Measurements from ENCODE around the gene GAS2L2. TPM values are rescaled to one million over a fixed set of nuclear protein-coding genes. Genes with fewer than 3 reads are reported as not detected.

GAS2L2 gene
- not detected in 2 replicates for total RNA-seq (2014; rRNA removed; shearing (Covaris generic))

- DNase-seq (ENCODE audit: low read depth): no peak
Measured at GRCh38 chr17:35752945-35753764, at the start of gene GAS2L2. Gene GAS2L2 (minus strand): TSS chr17:35753239. CDS start chr17:35752850, 389 bp downstream.

- peak; percentile 64 for DNase-seq (ENCODE audit: low read depth)
Measured at GRCh38 chr17:35801583-35802224, 48.7 kb upstream of the GAS2L2 start.

- peak; percentile 88 for DNase-seq (ENCODE audit: low read depth)
Measured at GRCh38 chr17:35799942-35800341, 46.9 kb upstream of the GAS2L2 start.

- DNase-seq (ENCODE audit: low read depth): no peak
Measured at GRCh38 chr17:35797918-35798317, 44.9 kb upstream of the GAS2L2 start.

GRCh38 chr17:35797370-35797769 lies 44.3 kb upstream of the GAS2L2 start:
- DNase-seq (ENCODE audit: low read depth): no peak

- no peak for DNase-seq (ENCODE audit: low read depth)
Measured at GRCh38 chr17:35796942-35797341, 43.9 kb upstream of the GAS2L2 start.

- no peak for DNase-seq (ENCODE audit: low read depth)
Measured at GRCh38 chr17:35795871-35796265, 42.8 kb upstream of the GAS2L2 start.

- DNase-seq (ENCODE audit: low read depth): peak; percentile 37
Measured at GRCh38 chr17:35795007-35795870, 42.2 kb upstream of the GAS2L2 start, which contains the start of gene MMP28. Gene MMP28 (minus strand): TSS chr17:35795641. CDS start chr17:35795377, 264 bp downstream.

GRCh38 chr17:35793257-35793656 lies 40.2 kb upstream of the GAS2L2 start:
- DNase-seq (ENCODE audit: low read depth): no peak

- no peak for DNase-seq (ENCODE audit: low read depth)
Measured at GRCh38 chr17:35791681-35792350, 38.8 kb upstream of the GAS2L2 start.

GRCh38 chr17:35790841-35791240 lies 37.8 kb upstream of the GAS2L2 start:
- peak; percentile 65 for DNase-seq (ENCODE audit: low read depth)

- peak; percentile 90 for DNase-seq (ENCODE audit: low read depth)
Measured at GRCh38 chr17:35788477-35789368, 35.7 kb upstream of the GAS2L2 start.

- DNase-seq (ENCODE audit: low read depth): peak; percentile 67
Measured at GRCh38 chr17:35786941-35787432, 33.9 kb upstream of the GAS2L2 start.

GRCh38 chr17:35784895-35785294 lies 31.9 kb upstream of the GAS2L2 start:
- peak; percentile 51 for DNase-seq (ENCODE audit: low read depth)

- no peak for DNase-seq (ENCODE audit: low read depth)
Measured at GRCh38 chr17:35780950-35781349, 27.9 kb upstream of the GAS2L2 start.

GRCh38 chr17:35778641-35779196 lies 25.7 kb upstream of the GAS2L2 start:
- no peak for DNase-seq (ENCODE audit: low read depth)

GRCh38 chr17:35775583-35775982 lies 22.5 kb upstream of the GAS2L2 start:
- no peak for DNase-seq (ENCODE audit: low read depth)

GRCh38 chr17:35775039-35775438 lies 22.0 kb upstream of the GAS2L2 start:
- DNase-seq (ENCODE audit: low read depth): no peak

GRCh38 chr17:35774499-35774898 lies 21.5 kb upstream of the GAS2L2 start:
- DNase-seq (ENCODE audit: low read depth): peak; percentile 66

All from M059J (cell line).